K562 (cell line): Measurements from ENCODE around the gene BEST4. TPM values are rescaled to one million over a fixed set of nuclear protein-coding genes. Genes with fewer than 3 reads are reported as not detected.

Experiments
- ELK1 ChIP-seq: sonication (generic); formaldehyde crosslinking; IDR thresholded peaks from 2 replicates; pipeline ENCODE4 v1.8.1; 2022; ENCODE audit warnings: missing genetic modification reagents
- KLF6 ChIP-seq: fragments of 250-450 bp; sonication (Bioruptor Pico); IDR thresholded peaks from 2 replicates; pipeline ENCODE4 v1.4.0; 2020; ENCODE audit warnings: mild to moderate bottlenecking, moderate library complexity, borderline replicate concordance
- POLR2B ChIP-seq: fragments of 450-650 bp; IDR thresholded peaks from 2 replicates; pipeline ENCODE4 v1.6.1; 2018; ENCODE audit warnings: low read depth; ENCODE audit not compliant: partially characterized antibody
- RAD21 ChIP-seq, 2 experiments: fragments of 250-450 bp in 1 of 2; fragments of 450-650 bp in 1 of 2; sonication (Bioruptor Pico) in 1 of 2; formaldehyde crosslinking in 1 of 2; IDR thresholded peaks in 1 of 2; conservative IDR thresholded peaks in 1 of 2; 2 replicates each; pipeline versions ENCODE4 v1.4.0 to v1.8.0; 2020 to 2022; ENCODE audit warnings: mild to moderate bottlenecking in 2 of 2, moderate library complexity in 1 of 2
- SAFB ChIP-seq: fragments of 200-400 bp; formaldehyde crosslinking; IDR thresholded peaks from 2 replicates; pipeline ENCODE4 v1.6.1; 2017; ENCODE audit warnings: low read depth, low read length, borderline replicate concordance
- SMAD2 ChIP-seq: fragments of 150-350 bp; IDR thresholded peaks from 2 replicates; pipeline ENCODE4 v1.6.1; 2014; ENCODE audit warnings: low read depth, mild to moderate bottlenecking, low read length
- SNAPC5 ChIP-seq: fragments of 250-450 bp; sonication (Bioruptor Pico); IDR thresholded peaks from 2 replicates; pipeline ENCODE4 v1.8.0; 2021; ENCODE audit warnings: moderate library complexity, mild to moderate bottlenecking, inconsistent platforms
- ZBTB1 ChIP-seq: sonication (generic); formaldehyde crosslinking; IDR thresholded peaks from 2 replicates; pipeline ENCODE4 v1.8.1; 2023; ENCODE audit warnings: missing genetic modification reagents, low read depth, mild to moderate bottlenecking, borderline replicate concordance
- ZFP36 ChIP-seq: fragments of 150-350 bp; IDR thresholded peaks from 2 replicates; pipeline ENCODE4 v1.6.1; 2018; ENCODE audit warnings: low read length, low read depth; ENCODE audit not compliant: partially characterized antibody
- ZHX1 ChIP-seq: fragments of 150-350 bp; conservative IDR thresholded peaks from 2 replicates; pipeline ENCODE4 v1.6.1; 2014; ENCODE audit warnings: low read length
- polyA plus RNA-seq, 8 experiments: library from polyadenylated mRNA; depleted of rRNA in 4 of 8; stranded (reverse) in 5 of 8; unstranded in 3 of 8; fragments of >200 nt; fragmentation: Nextera tagmentation in 2 of 8; fragmentation: Illumina TruSeq in 1 of 8; extraction: Ambion mirVana in 2 of 8; extraction: Trizol in 1 of 8; gene quantifications; 2 replicates each; pipeline versions ENCODE4 v1.2.1 to v1.2.3, GENCODE V29; 2011 to 2014; ENCODE audit warnings: inconsistent platforms in 1 of 8, missing spikeins in 1 of 8
- total RNA-seq, 7 experiments: library from RNA; depleted of rRNA in 6 of 7; stranded (reverse); fragments of >200 nt in 6 of 7; fragmentation: Illumina TruSeq in 2 of 7; extraction: Trizol in 2 of 7; gene quantifications; 2 replicates each; pipeline versions ENCODE4 v1.2.1 to v1.2.3, GENCODE V29; 2011 to 2021; ENCODE audit warnings: low replicate concordance in 1 of 7
- TF ChIP-seq, protein P1 (sequence below): fragments of 250-450 bp; sonication (Bioruptor Pico); IDR thresholded peaks from 2 replicates; pipeline ENCODE4 v1.4.0; 2020; ENCODE audit warnings: mild to moderate bottlenecking, moderate library complexity
- TF ChIP-seq, protein P2 (sequence below): fragments of 450-650 bp; IDR thresholded peaks from 2 replicates; pipeline ENCODE4 v1.6.1; 2018; ENCODE audit warnings: mild to moderate bottlenecking, low read depth; ENCODE audit not compliant: partially characterized antibody
- TF ChIP-seq, protein P3 (sequence below): sonication (generic); formaldehyde crosslinking; IDR thresholded peaks from 2 replicates; pipeline ENCODE4 v1.8.1; 2023; ENCODE audit warnings: mild to moderate bottlenecking, missing genetic modification reagents
- TF ChIP-seq, protein P4 (sequence below): sonication (generic); formaldehyde crosslinking; IDR thresholded peaks from 2 replicates; pipeline ENCODE4 v1.8.0; 2022; ENCODE audit warnings: missing genetic modification reagents, mild to moderate bottlenecking, borderline replicate concordance

Gene BEST4
- total and polyA plus RNA-seq, 9 of the 15 experiments (the other 6 are each of a cell fraction or from before 2014, with no cell fraction given), result 0.07 to 0.11 TPM; not detected in 7

GRCh38 chr1:44819608-44820327 lies 31.8 kb upstream of the BEST4 start (continued):
- TF ChIP-seq RAD21 (CRISPR knock-in tag; conservative IDR thresholded peaks at IDR 0.05 in 1 of 2, IDR thresholded peaks at IDR 0.05 in 1 of 2), result peak; percentile 41 to 53; a peak in 3 of 4 replicates
- peak; percentile 64; the same call in 1 of the 2 replicates for TF ChIP-seq KLF6 (CRISPR knock-in tag)
- peak; percentile 100 for TF ChIP-seq POLR2B
- TF ChIP-seq, protein P1, sequence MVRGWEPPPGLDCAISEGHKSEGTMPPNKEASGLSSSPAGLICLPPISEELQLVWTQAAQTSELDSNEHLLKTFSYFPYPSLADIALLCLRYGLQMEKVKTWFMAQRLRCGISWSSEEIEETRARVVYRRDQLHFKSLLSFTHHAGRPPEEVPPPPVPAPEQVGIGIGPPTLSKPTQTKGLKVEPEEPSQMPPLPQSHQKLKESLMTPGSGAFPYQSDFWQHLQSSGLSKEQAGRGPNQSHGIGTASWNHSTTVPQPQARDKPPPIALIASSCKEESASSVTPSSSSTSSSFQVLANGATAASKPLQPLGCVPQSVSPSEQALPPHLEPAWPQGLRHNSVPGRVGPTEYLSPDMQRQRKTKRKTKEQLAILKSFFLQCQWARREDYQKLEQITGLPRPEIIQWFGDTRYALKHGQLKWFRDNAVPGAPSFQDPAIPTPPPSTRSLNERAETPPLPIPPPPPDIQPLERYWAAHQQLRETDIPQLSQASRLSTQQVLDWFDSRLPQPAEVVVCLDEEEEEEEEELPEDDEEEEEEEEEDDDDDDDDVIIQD, result no peak
- peak; percentile 35 for TF ChIP-seq ZFP36
- TF ChIP-seq SNAPC5 (CRISPR knock-in tag), result peak; percentile 97
- TF ChIP-seq SMAD2, result no peak
- no peak for TF ChIP-seq ZBTB1
- no peak for TF ChIP-seq ELK1 (CRISPR knock-in tag)
- peak; percentile 30; the same call in 1 of the 2 replicates for TF ChIP-seq ZHX1
- TF ChIP-seq, protein P2, sequence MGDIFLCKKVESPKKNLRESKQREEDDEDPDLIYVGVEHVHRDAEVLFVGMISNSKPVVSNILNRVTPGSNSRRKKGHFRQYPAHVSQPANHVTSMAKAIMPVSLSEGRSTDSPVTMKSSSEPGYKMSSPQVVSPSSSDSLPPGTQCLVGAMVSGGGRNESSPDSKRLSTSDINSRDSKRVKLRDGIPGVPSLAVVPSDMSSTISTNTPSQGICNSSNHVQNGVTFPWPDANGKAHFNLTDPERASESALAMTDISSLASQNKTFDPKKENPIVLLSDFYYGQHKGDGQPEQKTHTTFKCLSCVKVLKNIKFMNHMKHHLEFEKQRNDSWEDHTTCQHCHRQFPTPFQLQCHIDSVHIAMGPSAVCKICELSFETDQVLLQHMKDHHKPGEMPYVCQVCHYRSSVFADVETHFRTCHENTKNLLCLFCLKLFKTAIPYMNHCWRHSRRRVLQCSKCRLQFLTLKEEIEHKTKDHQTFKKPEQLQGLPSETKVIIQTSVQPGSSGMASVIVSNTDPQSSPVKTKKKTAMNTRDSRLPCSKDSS, result no peak
- no peak for TF ChIP-seq SAFB
- TF ChIP-seq, protein P3, sequence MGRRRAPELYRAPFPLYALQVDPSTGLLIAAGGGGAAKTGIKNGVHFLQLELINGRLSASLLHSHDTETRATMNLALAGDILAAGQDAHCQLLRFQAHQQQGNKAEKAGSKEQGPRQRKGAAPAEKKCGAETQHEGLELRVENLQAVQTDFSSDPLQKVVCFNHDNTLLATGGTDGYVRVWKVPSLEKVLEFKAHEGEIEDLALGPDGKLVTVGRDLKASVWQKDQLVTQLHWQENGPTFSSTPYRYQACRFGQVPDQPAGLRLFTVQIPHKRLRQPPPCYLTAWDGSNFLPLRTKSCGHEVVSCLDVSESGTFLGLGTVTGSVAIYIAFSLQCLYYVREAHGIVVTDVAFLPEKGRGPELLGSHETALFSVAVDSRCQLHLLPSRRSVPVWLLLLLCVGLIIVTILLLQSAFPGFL (CRISPR knock-in tag), result no peak
- TF ChIP-seq, protein P4, sequence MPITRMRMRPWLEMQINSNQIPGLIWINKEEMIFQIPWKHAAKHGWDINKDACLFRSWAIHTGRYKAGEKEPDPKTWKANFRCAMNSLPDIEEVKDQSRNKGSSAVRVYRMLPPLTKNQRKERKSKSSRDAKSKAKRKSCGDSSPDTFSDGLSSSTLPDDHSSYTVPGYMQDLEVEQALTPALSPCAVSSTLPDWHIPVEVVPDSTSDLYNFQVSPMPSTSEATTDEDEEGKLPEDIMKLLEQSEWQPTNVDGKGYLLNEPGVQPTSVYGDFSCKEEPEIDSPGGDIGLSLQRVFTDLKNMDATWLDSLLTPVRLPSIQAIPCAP (CRISPR knock-in tag), result no peak
